ENCODE data around the gene HIRA.
A peak's percentile ranks its signal among the peaks of the same experiment; 100 is the strongest.
"Not testable (repeated sequence)": the region's sequence is repeated elsewhere in the genome, so short reads cannot be mapped to it uniquely, and the experiment has no call there.

HIRA gene

DNA sequence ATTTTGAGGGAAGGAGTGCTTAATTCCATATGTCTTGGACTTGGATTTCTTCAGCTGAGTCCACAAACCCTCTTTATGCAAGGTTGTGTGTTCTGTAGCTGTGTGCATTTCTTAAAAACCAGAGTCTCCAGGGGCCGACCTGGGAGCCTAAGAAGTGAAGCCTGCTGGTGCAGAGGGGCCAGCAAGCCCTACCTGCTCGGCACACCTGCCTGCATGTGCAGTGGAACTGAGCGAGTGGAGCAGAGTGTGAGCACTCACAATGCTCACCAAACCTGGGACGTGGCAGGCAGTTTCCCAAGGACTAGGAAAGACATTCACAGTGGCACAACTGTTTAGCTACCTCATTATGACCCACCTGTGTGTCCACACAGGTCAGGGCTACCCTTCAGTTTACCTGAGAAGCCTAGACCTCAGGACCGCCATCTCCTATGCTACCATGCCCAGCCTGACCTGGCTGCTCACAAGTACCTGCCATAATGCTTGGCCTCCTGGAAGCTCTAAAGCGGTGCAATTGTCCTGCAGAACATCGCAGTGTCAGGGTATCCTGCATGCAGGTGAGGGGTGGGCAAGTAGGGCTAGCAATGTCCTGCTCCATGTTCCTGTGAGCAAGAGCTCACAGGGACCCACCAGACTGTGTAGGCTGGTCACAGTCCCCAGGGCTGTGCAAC lies 12.1 kb upstream of the HIRA start:
- DNase-seq (ENCODE audit: low read depth): no peak

DNA sequence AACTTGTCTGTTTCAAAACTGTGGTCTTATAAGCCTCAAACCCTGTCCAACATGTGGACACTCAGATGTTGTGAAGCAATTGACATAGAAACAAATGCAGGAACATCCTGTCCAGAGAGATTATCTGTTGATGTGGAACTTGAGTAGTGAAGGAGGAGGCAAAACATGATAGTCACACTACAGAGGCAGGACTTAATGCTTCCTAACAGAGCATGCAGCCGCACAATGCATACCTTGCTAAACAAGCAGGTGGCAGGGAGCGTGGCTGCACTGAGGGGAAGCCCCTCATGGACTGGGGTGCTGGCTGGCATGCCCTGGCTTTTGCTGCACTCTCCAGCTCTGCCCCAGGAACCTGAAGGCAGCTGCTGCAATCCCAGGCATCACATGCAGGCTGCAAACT lies 10.6 kb upstream of the HIRA start:
- DNase-seq (ENCODE audit: low read depth): no peak

DNA sequence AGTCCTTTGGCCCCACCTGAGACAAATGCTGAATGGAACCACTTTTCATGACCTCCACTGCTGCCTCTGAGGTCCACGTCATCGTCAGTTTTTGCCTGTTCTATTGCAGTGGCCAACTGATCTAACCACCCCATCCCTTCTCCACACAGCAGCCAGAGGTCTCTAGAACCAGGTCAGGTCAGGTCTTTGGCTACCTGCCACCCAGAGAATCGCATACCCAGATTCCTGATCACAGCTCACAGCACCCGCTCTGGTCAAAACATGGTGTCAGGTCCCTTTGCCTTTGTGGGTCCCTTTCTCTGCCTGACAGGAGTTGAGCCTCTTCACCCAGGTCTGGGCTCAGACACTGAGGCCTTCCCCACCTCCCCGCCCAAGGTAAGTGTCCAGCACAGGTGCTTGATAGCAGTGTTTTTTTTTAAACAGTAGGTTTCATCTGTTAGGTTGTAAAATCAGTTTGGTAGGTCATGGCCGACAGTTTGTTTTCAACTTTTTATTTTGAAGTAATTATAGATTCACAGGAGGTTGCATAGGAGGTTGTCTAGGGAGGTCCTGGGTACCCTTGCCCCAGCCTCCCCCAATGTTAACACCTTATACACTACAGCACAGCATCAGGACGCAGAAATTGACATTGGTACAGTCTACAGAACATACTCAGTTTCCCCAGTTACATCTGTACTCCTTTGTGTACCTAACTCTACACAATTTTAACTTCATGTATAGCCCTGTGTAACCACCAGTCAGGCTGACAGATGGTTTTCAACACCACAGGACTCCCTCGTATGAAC lies 9.1 kb upstream of the HIRA start:
- DNase-seq (ENCODE audit: low read depth): no peak

DNA sequence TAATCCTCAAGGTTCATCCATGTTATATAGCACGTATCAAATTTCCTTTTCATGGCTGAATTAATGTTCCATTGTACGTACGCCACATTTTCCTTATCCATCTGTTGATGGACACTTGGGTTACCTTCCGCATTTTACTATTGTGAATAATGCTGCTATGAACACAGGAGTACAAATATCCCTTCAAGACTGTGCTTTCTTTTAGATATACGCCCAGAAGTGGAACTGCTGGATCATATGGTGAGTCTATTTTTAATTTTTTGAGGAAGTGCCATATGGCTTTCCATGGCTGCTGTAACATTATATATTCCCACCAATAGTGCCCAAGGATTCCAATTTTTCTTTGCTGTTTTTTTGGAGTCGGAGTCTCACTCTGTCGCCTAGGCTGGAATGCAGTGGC lies 6.8 kb upstream of the HIRA start:
- DNase-seq (ENCODE audit: low read depth): no peak

DNA sequence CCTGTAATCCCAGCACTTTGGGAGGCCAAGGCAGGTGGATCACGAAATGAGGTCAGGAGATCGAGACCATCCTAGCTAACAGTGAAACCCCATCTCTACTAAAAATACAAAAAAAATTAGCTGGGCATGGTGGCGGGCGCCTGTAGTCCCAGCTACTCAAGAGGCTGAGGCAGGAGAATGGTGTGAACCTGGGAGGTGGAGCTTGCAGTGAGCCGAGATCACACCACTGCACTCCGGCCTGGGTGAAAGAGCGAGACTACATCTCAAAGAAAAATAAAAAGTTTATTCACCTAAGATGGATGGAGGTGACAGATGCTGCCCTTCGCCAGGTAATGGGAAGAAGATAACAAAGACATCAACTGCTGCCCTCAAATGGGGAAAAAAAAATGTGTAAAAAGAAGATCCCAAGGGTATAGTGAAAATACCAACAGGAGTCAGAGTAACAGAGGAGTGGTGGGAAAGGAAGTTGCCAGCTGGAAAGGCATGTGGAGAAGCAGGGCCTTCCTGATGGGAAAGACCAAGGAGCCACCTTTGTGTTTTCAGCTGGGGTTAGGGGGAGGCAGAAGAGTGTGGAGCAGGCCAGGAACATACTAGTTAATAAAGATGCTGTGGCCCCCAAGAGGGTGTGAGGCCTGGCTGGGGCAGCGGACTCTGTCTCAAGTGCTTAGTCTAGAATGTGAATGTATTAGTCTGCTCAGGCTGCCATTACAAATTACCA lies 5.1 kb upstream of the HIRA start:
- not testable (repeated sequence) for DNase-seq (ENCODE audit: low read depth)

DNA sequence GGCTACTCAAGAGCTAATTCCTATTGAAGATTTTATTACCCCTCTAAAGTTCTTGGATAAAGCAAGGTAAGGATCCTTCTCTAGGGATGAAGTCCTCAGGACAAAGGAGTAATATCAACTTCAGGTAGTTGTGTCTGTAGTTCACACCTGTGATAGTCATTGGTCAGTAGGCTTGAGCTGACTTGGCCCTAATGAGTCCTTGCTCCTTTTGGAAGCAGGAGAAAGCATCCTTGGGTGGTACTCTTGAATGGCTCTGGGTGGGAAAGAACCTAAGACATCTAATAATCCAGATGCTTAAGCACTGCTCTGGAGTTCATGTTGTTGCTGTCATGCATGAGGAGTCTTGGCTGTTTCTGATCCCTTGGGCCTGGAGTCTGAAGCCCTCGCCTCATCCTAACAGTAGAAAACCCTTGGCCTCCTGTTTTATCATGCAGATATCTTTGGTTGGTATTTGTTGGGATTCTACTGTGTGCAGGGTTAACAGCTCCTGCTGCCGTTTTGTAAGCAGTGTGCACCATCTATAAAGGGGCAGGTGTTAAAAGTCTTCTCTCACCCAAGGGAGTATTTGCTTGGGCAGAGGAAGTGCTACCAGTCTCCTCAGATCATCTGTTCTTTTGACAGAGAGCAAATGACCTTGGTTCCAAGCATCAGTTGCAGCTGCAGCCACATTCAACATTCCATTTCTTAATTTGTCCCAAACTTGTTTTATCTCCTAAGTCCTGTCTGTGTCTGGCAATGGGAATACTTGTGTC lies 3.5 kb upstream of the HIRA start:
- no peak for DNase-seq (ENCODE audit: low read depth)

DNA sequence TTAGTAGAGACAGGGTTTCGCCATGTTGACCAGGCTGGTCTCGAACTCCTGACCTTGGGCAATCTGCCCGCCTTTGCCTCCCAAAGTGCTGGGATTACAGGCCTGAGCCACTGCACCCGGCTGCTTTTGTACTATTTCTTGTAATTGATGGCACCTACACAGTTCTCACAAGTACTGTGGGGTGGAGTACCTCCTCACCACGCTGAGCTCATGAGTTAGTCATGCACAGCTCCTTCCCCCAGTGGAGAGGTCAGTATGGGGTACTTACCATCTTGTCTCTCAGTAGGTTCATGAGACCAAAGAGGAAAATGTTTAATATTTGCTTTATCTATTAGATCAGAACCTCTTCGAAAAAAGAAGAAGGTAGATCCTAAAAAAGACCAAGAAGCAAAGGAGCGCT lies 2.9 kb upstream of the HIRA start:
- DNase-seq (ENCODE audit: low read depth): no peak

DNA sequence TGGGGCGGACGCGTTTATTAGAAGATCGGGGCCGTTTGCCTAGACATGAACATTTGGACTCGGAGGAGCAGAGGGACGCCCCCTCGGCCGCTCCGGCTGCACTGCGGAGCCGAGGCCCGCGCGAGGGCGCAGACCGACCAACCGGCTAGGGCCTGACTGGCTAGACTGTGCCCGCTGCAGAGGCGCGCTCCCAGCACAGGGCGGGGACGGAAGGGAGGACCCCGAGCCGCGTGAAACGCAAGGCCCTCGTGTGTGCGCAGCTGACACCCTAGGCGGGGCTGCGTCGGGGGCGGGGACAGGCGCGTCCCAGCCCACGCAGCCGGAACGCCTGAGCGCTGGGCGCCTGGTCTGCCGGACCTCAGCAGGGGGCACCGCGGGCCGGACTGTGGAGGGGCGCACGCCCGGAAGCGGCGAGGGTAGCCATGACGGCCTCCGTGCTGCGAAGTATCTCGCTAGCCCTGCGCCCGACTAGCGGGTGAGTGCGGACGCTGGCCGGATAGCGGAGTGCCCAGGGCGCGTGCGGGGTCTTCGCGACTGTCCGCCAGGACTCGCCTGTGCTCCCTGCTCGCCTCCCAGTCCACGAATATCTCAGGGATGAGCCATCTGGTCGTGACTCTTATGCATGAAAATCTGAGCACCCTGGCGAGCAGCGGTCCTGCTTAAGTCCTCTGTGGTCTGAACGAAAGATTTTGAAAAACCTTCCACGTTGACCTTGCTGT lies 759 bp upstream of the HIRA start, which contains the start of gene MRPL40:
TSS of gene MRPL40 (plus strand) at position 413 of the 719 bp plus-strand sequence. CDS start at position 423, 10 bp downstream.
- peak; percentile 86 for DNase-seq (ENCODE audit: low read depth)

DNA sequence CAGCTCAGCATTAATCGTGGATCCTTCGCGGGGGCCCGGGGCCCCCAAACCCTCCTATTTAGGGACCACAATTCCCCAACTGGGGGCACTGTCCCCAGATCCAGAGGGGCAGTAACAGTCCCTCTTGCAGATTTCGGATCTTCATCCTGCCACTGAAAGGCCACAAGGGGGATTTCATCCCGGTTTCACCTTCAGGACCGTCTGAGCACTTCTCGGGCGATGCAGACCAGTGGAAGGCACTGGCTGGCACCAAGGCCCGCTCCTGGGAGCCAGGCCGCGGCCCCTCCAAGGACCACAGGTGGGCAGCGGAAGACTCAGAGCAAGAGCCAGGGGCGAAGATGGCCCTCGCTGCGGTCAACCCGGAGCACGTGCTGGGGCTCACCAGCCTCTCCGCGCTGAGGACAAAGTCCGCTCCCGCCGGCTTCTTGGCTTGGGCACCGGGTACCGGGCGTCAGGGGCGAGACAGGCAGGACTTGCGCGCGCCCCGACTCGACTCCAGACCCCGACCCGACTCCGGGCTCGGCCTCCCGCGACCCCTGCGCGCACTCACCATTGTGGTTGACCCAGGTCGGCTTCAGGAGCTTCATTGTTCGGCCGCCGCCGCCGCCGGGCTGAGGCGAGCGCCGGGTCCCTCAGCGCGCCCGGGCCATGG lies 517 bp downstream of the HIRA start:
- no peak for DNase-seq (ENCODE audit: low read depth)

DNA sequence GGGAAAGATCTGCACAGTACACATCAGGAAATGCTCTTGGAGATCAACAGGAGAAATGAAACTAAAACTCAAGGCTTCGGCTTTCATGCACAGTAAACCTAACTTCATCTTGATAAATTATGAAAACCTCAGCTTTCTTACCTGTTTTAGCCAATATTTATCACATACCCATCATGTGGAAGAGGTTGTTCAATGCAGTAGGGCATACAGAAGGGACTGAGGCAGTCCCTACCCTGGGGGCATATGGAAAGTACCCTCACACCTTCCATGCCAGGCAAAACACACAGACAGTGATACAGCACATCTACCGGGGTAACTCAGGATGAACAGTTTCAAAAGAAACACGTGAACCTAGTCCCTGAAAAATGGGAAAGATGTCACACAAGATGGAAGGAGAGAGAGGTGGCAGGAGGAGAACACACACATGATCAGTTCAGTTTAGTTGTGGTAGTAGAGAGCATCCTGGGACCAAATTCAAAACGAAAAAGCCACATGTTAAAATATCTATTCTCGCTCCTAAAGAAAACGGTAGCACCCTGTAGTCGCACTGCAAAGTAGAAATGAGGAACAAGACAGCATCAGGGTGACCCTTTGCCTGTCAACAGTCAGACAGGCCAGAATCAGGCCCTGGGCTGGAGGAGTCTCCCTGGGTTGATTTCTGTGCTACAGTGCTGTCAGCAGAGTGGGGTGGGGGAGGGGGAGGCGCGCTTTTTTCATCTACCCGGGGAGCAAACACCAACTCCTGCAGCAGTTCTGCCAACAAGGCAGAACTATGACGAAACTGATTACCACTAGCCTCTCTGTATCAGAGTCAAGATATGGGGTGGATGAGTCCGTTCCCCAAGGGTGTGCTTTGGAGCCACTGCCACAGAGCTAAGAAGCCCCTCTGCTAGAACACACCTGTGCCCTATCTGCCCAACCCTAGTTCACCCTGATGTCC lies 1.3 kb downstream of the HIRA start:
- peak; percentile 26 for DNase-seq (ENCODE audit: low read depth)

DNA sequence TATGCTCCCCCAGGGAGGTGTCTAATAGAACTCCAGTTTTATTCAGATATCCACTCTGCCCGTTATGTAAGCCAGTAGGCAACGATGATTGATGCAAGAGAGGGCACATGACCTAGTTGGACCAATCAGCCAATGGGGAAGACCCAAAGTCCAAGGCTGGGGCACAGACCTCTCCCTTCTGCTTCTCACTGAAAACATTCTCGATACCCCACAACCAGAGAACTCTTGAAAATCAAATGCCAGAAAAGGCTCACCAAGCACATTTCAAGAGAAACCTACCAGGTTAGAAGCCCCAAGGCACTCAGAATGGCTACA lies 7.4 kb downstream of the HIRA start:
- no peak for DNase-seq (ENCODE audit: low read depth)

DNA sequence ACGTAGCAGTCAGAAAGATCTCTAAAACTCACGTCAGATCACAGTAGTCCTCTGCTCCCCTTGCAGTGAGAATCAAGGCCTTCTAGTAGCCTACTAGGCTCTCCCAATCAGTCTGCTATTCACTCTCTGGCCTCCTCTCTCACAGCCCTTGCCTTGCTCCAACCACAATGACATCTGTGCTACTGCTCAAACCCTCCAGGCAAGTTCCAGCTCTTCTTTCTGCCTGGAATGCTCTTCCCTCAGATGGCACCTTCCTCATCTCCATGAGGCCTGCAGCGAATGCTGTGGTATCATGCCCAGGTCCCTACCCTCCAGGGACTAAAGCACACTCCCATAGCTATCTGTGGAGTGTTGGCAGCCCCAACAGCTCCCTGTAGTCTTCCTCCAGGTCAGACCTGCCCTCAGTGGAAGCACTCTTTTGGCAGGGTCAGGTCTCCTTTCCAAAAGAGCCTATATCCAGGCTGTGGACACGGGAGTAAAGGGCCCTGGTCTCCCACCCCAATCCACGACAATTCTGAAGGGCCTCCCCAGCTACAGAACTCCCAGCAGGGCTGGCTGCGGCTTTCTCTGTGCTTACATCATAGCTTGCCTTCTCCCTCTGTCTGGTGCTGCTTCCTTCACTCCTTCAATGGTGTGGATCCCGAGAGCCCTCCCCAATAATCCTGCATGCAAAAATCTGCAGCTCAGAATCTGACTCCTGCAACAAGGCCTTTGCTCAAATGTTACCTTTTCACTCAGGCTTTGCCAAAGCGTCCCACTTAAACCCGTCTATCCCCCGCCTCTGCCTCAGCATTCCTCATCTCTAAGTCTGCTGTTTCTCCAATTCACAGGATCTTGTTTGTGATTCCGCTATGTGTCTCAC lies 8.9 kb downstream of the HIRA start:
- DNase-seq (ENCODE audit: low read depth): no peak

DNA sequence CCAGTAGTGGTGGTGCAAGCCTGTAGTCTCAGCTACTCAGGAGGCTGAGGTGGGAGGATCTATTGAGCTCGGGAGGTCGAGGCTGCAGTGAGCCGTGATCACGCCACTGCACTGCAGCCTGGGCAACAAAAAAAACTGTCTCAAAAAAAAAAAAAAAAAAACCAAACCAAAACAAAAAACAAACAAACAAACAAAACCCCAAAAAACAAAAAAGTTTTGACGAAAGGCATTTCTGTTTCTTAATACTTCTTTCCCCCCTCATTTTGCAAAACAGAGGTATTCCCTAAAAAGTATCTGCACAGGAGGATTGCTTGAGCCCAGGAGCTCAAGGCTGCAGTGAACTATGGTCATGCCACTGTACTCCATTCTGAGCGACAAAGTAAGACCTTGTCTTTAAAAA lies 11.2 kb downstream of the HIRA start:
- no peak for DNase-seq (ENCODE audit: low read depth)

DNA sequence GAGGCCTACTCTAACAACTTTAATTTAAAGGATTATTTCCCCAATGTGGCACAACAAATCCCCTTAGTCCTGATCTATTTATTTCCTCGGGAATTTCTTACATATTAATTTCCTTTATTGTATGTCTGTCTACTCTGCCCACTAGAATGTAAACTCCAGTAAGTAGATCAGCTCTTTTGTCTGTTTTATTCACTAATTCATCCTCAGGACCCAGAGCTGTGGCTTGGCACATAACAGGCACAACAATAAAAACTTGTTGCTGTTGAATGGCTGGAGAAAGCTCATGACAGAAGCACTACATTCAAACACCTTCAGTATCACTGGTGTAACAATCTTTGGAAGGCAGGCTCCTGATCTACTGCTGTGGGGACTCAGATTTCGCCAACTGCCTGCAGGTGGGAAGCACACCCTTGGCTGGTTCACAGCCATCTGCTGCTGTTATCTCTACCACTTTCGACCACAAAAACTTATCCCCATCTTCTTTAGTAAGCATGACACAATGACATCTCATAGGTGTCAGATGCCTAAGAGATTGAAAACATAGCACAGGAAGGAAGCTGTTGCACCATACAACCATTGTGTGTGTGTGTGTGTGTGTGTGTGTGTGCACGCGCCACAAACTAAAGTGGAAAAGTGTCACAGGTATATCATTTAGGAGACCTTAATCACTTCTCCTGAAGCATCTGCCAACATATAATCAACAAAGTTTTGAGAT lies 11.9 kb downstream of the HIRA start:
- DNase-seq (ENCODE audit: low read depth): no peak

DNA sequence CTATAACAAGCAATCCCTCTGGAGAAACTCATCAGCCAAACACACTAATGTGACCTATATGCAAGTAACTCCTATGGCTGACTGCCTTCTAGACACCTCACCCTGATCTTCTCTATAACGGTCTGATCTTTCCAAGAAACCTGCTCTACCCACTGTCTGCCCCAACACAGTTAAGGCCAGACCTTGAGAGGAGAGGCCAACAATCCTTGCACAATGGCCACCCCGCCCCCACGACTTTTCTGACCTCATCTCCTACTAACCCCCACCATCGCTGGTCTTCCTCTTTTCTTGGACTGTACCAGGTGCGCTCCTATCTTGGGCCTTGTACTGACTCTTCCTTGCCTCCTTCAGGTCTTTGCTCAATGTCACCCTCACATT lies 12.5 kb downstream of the HIRA start:
- no peak for DNase-seq (ENCODE audit: low read depth)

DNA sequence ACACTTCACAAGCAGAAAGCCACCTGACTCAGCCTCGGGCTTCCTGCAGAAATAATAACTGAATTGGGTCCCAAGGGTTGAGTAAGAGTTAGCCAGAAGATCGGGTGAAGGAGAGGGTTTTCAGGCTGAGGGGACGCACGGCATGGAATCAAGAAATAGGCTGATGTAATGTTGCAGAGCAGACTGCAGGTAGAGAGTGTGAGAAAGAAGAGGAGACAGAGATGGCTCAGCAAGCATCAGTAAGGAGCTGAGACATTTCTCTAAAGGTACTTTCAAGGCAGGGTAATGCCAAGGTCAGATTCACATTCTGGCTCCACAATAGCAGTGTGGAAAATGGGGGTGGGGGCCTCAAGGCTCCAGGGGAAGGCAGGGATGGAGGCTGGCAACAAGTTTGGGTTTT lies 18.6 kb downstream of the HIRA start:
- no peak for DNase-seq (ENCODE audit: low read depth)

DNA sequence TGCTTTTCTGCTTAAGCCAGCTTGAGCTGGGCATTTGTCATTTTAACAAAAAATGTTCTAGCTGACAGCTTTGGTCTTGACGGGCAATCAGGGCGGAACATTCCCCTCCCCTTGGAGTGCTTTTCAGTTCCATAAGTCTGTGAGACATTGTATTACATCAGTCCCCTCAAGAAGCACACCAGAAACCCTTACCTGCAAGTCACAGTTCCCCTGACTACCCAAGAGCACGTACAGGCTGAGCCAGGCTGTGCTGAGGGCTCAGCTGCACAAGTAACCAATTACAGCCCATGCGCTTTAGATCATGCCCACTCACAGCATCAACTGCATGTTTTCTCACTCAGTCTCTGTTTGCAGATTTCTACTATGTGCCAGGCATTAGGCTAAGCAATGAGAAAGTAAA lies 19.1 kb downstream of the HIRA start:
- DNase-seq (ENCODE audit: low read depth): no peak

DNA sequence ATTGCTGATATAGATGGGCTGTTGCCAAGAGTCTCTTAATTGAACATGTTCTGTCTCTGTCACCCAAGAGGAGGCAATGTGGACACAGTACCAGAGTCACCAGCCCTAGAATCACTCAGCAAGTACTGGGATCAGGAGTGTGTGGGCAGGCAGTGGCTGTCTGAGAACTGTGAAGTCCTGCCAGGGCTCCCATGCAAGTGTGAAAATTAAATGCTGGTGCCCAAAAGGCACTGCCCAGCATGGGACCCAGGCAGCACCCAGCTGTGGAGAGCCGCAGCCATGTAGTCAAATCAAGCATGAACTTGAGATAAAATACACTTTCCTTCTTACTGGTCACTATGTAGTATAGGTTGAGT lies 19.9 kb downstream of the HIRA start:
- no peak for DNase-seq (ENCODE audit: low read depth)

Data from stimulated activated CD4-positive, alpha-beta T cell treated with anti-CD3 and anti-CD28 coated beads, Interleukin-2, amount 100 ng/mL, for 4 hours (primary cell).